Vagina (tissue), 2 donors: Measurements from ENCODE around the gene NUP54. TPM values are rescaled to one million over a fixed set of nuclear protein-coding genes. Genes with fewer than 3 reads are reported as not detected.

Experiments used
- DNase-seq, 2 donors: peaks; one replicate each; pipeline ENCODE4 v3.0.0-alpha.2; 2017; ENCODE audit errors: extremely low spot score in 2 of 2
- H3K27ac ChIP-seq: fragments of 200-600 bp; sonication (generic); one replicate; pipeline ENCODE4 v1.5.1; 2019
- H3K27me3 ChIP-seq: fragments of 200-600 bp; sonication (generic); one replicate; pipeline ENCODE4 v1.5.1; 2019
- H3K36me3 ChIP-seq, 2 donors: fragments of 200-600 bp; sonication (generic); one replicate each; pipeline ENCODE4 v1.5.1; 2017 to 2019
- H3K4me1 ChIP-seq: fragments of 200-600 bp; sonication (generic); one replicate; pipeline ENCODE4 v1.5.1; 2019
- H3K4me3 ChIP-seq, 2 donors: fragments of 200-600 bp; sonication (generic); 1 replicate in 1 of 2; 2 replicates in 1 of 2; pipeline ENCODE4 v1.5.1; 2016 to 2019
- H3K9me3 ChIP-seq: fragments of 200-600 bp; sonication (generic); one replicate; pipeline ENCODE4 v1.5.1; 2019
- CTCF ChIP-seq, 3 experiments: fragments of 450-650 bp in 2 of 3; fragments of 200-600 bp in 1 of 3; sonication (generic) in 1 of 3; IDR thresholded peaks; one replicate each; pipeline ENCODE4 v1.5.1; 2017 to 2019; ENCODE audit warnings: antibody characterized with exemption in 3 of 3, mild to moderate bottlenecking in 2 of 3, moderate library complexity in 2 of 3
- POLR2A ChIP-seq, 2 donors: fragments of 450-650 bp; IDR thresholded peaks; one replicate each; pipeline ENCODE4 v1.6.1; 2017; ENCODE audit warnings: antibody characterized with exemption in 2 of 2, mild to moderate bottlenecking in 2 of 2, moderate library complexity in 2 of 2
- POLR2AphosphoS5 ChIP-seq, 2 donors: sonication (generic); formaldehyde crosslinking; IDR thresholded peaks; one replicate each; pipeline ENCODE4 v1.9.0; 2017; ENCODE audit warnings: antibody characterized with exemption in 2 of 2, mild to moderate bottlenecking in 2 of 2, low read depth in 1 of 2; ENCODE audit not compliant: insufficient read depth in 1 of 2
- intact Hi-C: fragments of 100-400 bp; cut with DNase I; formaldehyde crosslinking; loops from one replicate; pipeline ENCODE4 v1.15.1; 2023
- total RNA-seq: library from RNA; depleted of rRNA; stranded (reverse); fragments of >200 nt; gene quantifications from one replicate; pipeline ENCODE4 v1.2.3, GENCODE V29; 2016

NUP54 gene
- total RNA-seq, 1 donor from 2014 or later = 31.2 TPM

DNA sequence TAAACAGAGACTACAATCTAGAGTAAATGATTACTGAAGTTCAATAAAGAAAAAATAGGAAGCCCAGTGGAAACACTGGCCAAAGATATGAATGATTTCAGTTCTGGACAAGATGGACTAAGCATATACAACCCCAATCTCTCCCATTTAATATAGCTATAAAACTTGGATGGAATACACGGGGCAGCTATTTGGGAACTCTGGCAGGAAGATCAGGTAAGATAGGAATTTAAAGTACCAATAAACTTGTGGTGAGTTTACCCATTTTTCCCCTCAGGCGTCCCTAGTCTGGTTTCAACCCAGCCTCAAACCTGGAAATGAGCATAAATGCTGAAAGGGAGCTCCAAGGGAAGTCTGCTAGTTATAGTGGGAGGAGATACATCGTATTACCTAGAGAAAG is 20.4 kb downstream of the NUP54 start:
- Histone ChIP-seq H3K9me3 (no peaks in the 10 kb centered on the region), H3K27ac (no peak overlapping the region), H3K36me3 (peaks cover 4 to 32% of the 10 kb centered on the region in 2 donors), H3K4me1 (no peaks in the 10 kb centered on the region), H3K27me3 (no peaks in the 10 kb centered on the region), H3K4me3 (no peak overlapping the region)
- intact Hi-C loops = no loop called here
- TF ChIP-seq CTCF (IDR thresholded peaks at IDR 0.05) (no peak), POLR2AphosphoS5 (IDR thresholded peaks at IDR 0.05; ENCODE audit: insufficient read depth in 1 of 2, low read depth in 1 of 2) (no peak), POLR2A (IDR thresholded peaks at IDR 0.05) (no peak)
- no peak for DNase-seq

DNA sequence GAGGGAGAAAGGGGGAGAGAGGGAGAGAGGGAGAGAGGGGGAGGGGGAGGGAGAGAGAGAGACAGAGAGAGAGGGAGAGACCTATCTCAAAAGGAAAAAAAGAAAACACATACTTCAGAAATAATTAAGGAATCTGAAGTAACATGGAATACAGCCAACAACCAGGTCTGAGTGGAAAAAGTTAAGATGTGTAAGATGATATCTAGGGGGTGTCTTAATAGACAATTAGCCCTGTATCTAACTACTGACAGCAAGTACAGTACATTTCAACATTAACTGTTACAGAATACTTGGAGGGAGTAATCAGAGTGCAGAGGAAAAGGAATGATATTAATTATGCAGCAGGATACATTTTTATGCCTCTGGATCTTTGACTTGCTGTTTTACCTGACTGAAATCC is 22.4 kb downstream of the NUP54 start:
- Histone ChIP-seq H3K27me3 (no peaks in the 10 kb centered on the region), H3K4me1 (no peaks in the 10 kb centered on the region), H3K36me3 (peaks cover 4 to 33% of the 10 kb centered on the region in 2 donors), H3K9me3 (no peaks in the 10 kb centered on the region), H3K4me3 (no peak overlapping the region), H3K27ac (no peak overlapping the region)
- TF ChIP-seq CTCF (IDR thresholded peaks at IDR 0.05) (no peak), POLR2AphosphoS5 (IDR thresholded peaks at IDR 0.05; ENCODE audit: insufficient read depth in 1 of 2, low read depth in 1 of 2) (no peak), POLR2A (IDR thresholded peaks at IDR 0.05) (no peak)
- intact Hi-C loops = no loop called here
- DNase-seq = no peak

- no peaks in the 10 kb centered on the region for H3K27me3 ChIP-seq
- H3K4me3 ChIP-seq = no peak overlapping the region
- no peaks in the 10 kb centered on the region for H3K4me1 ChIP-seq
- H3K27ac ChIP-seq = no peak overlapping the region
- intact Hi-C loops = no loop called here
- no peaks in the 10 kb centered on the region for H3K9me3 ChIP-seq
- no peak for DNase-seq
- peaks cover 5 to 66% of the 10 kb centered on the region in 2 donors for H3K36me3 ChIP-seq
- TF ChIP-seq CTCF (IDR thresholded peaks at IDR 0.05) = no peak
- TF ChIP-seq POLR2A (IDR thresholded peaks at IDR 0.05) = no peak
- TF ChIP-seq POLR2AphosphoS5 (IDR thresholded peaks at IDR 0.05; ENCODE audit: insufficient read depth in 1 of 2, low read depth in 1 of 2) = no peak
Observed at GRCh38 chr4:76120199-76120598, 28.0 kb downstream of the NUP54 start.

- DNase-seq = no peak
- no peak for TF ChIP-seq CTCF (IDR thresholded peaks at IDR 0.05)
- no peak for TF ChIP-seq POLR2A (IDR thresholded peaks at IDR 0.05)
- no peak for TF ChIP-seq POLR2AphosphoS5 (IDR thresholded peaks at IDR 0.05; ENCODE audit: insufficient read depth in 1 of 2, low read depth in 1 of 2)
- Histone ChIP-seq H3K27me3 (no peaks in the 10 kb centered on the region), H3K27ac (no peak overlapping the region), H3K4me3 (no peak overlapping the region), H3K9me3 (no peaks in the 10 kb centered on the region), H3K4me1 (no peaks in the 10 kb centered on the region), H3K36me3 (peaks cover 5 to 64% of the 10 kb centered on the region in 2 donors)
- intact Hi-C loops = no loop called here
Observed at GRCh38 chr4:76117536-76117935, 30.7 kb downstream of the NUP54 start.

DNA sequence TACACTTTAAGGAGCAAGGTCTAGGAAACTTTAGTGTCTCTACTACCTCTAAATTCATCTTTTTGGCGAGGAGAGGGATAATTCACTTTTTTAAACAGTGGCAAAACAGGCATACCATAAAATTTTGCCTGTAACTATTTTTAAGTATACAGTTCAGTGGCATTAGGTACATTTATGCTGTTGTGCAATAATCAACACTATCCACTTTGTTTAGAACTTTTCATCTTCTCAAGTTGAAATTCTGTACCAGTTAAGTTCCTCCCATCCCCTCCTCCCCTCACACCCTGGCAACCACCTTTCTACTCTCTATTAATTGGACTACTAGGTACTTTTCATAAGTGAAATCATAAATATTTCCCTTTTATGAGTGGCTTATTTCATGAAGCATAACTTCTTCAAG is 31.4 kb downstream of the NUP54 start:
- intact Hi-C loops = no loop called here
- Histone ChIP-seq H3K4me3 (no peak overlapping the region), H3K9me3 (no peaks in the 10 kb centered on the region), H3K4me1 (no peaks in the 10 kb centered on the region), H3K27me3 (no peaks in the 10 kb centered on the region), H3K36me3 (peaks cover 5 to 64% of the 10 kb centered on the region in 2 donors), H3K27ac (no peak overlapping the region)
- DNase-seq = no peak
- TF ChIP-seq POLR2AphosphoS5 (IDR thresholded peaks at IDR 0.05; ENCODE audit: insufficient read depth in 1 of 2, low read depth in 1 of 2) (no peak), CTCF (IDR thresholded peaks at IDR 0.05) (no peak), POLR2A (IDR thresholded peaks at IDR 0.05) (no peak)
